GM21619 (cell line): ENCODE results near the gene ZFP3.
"Not testable (repeated sequence)": the region's sequence is repeated elsewhere in the genome, so short reads cannot be mapped to it uniquely, and the experiment has no call there.

Experiments used
- ATAC-seq: cut with Tn5 transposase; IDR thresholded peaks from one replicate; pipeline ENCODE4 v1.9.1; 2021; ENCODE audit not compliant: unreplicated experiment

The ZFP3 gene

DNA sequence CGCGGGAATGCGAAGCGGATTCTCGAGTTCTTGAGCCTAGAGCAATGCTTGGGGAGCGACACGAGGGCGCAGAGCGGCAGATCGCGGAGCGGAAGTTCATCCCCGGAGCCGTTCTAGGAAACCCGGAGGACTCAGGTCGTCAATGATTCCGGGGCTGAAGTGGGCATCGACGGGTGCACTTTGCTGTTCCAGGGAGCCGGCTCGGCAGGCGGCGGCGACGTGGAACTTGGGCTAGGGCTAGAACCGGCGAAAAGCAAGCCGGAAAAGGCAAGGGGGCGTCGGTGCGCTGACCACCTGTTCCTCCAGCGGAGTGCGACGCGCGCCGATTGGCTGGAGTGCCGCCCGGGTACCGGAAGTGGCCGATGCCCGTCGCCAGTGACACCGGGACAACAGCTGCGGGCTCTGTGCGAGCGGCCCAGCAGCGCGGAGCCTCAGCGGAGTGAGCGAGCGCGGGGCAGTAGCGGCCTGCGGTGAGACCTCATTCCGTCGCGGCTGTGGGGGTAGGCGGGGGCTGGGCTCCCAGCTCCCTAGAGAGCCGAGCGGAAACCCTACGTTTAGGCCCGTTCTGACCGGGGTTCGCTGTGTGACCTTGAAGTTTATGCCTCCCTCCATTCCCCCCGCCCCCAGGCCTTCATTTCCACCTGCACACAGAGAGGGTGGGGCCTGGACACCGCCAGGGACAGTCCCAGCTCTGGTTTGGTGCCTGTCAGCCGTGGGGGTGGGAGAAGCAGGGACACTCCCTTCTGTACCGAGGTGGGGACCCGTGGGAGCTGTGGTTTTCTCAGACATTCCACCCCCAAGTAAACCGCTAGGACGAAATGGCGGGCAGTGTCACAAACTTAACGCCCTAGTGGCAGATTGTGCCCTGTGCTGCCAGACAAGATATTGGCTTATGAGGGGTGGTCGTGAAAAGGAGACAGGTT, at the start of gene ZFP3:
Gene ZFP3, plus strand, starts transcription at position 362 of the 923 bp plus-strand sequence. CDS start 13,038 bp downstream, outside the sequence.
- peak; percentile 88 for ATAC-seq

GRCh38 chr17:5030168-5030567, 48.1 kb upstream of the ZFP3 start:
- not testable (repeated sequence) for ATAC-seq

GRCh38 chr17:5031365-5032082, 46.7 kb upstream of the ZFP3 start:
- ATAC-seq, result peak; percentile 69

DNA sequence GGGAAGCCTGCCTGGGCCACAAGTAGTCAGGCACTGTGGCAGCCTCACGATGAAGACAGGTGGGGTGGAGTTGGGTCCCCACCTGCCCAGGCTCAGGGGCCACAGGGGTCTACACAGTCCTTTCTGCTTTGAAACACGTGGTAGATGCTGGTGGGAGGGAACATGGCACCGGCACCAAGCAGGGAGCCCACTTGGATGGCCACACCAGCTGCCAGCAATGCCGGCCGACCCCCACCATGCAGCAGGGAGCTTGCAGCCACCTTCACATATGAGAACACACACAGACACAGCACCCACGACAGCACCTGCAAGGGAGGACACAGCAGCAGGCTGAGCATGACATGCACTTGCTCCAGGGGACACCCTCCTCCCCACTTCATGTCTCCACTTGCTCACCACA, 45.4 kb upstream of the ZFP3 start:
- no peak for ATAC-seq

DNA sequence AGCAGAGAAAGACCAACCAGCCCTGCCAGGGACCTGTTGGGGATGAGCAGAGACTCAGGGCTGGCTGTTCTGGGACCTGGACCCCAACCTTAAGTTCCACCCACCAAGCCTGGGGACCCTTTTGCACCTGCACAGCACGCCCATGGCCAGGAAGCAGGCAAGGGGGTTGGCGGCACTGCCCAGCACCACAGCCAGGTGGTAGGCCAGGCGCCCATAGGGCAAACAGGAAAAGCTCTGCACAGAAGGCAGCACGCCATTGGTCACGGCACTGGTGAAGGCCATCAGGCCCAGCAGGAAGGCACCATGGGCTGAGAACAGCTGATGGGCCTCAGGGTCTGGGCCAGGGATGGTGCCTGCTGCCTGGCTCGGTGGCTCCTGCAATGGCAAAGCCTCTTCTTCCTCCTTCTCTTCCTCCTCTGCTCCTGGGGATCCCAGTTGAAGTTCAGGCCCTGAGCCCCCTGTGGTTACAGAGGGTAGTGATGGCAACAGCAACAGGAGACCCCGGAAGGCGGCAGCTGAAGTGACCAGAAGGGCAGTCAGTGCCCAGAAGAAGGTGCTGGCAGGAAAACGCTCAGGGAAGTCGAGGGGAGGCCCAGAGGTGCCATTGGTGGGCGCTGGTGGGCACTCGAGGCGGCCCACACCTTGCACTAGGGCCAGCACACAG, 44.8 kb upstream of the ZFP3 start:
- no peak for ATAC-seq

DNA sequence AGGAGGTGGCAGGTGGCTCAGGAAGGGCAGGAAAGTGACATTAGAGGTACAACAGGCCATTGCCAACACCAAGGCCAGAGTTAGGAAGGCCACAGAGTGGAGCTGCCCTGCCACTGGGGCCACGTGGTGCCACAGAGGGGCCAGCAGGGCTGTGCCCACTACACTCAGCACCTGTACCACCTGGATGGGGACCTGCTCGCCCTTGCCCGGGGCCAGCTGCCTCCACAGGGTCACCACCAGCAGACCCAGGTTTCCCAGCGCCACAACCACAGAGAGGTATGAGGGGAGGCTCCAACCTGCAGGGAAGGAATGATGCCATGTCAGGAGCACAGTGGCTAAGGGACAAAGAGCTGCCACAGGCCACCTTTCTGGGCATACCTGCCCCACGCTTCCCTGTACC, 44.2 kb upstream of the ZFP3 start:
- no peak for ATAC-seq

- ATAC-seq, result no peak
Measured at GRCh38 chr17:5034651-5035050, 43.6 kb upstream of the ZFP3 start.

DNA sequence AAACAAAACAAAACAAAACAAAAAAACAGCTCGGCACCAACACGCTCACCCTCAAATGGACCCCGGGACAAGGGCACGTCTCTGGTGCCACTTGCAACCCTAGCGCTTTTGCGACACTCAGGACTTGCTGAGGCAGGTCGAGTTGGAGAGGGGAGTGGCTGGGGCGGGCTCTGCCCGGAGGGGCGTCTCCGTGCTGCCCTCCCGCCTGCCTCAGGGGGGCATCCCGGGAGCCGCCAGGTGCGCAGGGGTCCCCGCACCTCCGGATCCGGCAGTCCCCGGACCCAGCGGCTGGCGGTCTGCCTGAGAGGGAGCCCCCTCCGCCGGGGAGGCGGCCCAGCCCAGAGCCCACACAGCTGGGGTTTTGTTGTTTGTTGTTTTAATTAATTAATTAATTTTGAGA, 43.0 kb upstream of the ZFP3 start, which contains the start of gene SLC52A1:
Gene SLC52A1, minus strand, starts transcription at position 112 of the 400 bp plus-strand sequence. CDS start 820 bp downstream, outside the sequence.
- ATAC-seq, result no peak

- ATAC-seq, result no peak
Measured at GRCh38 chr17:5042157-5043022, 35.9 kb upstream of the ZFP3 start.

DNA sequence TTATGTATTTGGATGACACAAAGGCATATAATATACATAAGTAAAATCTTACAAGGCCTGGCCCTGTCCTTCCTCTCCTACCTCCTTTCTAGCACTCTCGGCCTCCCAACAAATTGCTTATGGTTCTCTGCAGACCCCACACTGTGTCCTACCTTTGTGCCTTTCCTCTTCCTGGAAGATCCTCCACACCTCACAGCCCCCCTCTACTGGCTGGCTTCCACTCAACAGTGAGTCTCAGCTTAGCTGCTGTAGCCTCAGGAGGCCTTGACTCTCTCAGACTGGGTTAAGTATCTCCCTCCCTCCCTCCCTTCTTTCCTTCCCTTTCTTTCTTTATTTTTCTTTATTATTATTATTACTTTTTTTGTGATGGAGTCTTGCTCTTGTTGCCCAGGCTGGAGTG, 34.7 kb upstream of the ZFP3 start:
- ATAC-seq, result no peak

DNA sequence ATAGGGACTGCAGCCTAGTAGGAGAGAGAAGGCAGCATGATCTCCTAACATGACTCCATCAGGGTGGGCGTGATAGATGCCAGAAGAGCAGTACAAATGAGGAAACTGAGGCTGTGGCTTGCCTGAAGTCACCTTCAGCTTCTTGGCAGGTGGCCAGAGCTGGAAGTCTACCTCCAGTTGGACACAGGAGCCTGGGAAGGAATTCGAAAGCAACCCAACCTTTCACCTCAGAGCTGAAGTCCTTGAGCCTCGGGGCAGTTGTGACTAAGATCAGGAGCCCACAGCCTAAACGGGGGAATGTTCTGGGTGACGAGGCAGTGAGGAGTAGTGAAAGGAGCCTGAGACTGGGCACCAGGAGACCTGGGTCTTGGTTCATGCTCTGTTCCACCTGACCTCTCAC, 33.6 kb upstream of the ZFP3 start:
- no peak for ATAC-seq

DNA sequence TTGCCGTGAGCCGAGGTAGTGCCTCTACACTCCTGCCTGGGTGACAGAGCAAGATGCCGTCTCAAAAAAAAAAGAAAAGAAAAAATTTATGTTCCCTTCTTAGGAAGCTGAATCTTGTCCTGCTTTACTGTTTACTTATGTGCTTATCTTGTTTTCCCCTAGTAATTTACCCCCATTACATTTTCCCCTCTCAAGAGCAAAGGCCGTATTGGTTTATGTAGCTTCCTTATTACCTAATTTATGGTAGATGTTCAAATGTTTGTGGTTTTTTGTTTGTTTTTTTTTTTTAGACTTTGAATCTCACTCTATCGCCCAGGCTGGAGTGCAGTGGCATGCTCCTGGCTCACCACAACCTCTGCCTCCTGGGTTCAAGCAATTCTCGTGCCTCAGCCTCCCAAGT, 32.8 kb upstream of the ZFP3 start:
- ATAC-seq, result no peak

DNA sequence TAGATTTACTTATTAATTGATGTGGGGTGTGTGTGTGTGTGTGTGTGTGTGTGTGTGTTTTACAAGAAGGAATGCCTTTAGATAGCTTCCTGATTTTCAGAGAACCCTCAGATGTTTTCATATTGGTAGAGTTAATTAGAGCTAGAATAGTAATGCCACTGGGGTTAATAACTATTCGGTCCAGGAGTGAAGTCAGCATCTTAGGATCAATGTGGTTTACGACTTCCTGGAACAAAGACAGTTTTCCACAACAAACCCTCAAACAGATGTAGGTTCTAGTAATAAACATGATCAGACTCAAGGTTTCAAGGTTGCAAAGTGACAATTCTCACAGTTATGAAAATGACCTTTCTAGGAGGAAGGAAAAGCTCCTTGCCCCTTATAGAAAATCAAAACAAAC, 30.8 kb upstream of the ZFP3 start:
- no peak for ATAC-seq

- ATAC-seq, result no peak
Measured at GRCh38 chr17:5049314-5049841, 28.9 kb upstream of the ZFP3 start.

DNA sequence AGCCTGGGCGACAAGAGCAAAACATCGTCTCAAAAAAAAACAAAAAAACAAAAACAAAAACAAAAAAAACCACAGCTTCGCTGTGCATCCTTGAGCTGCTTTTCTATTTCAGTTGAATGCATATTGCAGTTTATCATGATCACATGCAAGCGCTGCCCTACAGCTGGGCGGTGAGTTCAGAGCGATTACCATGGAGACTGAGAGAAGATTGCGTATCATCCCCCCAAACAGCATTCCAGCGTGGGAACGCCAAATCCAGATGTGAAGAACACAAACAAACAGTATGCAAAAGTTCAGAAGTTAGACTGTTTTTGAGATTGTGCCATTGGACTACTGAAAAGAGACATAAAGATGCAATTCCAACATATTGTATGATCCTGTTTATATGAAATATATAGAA, 28.0 kb upstream of the ZFP3 start:
- no peak for ATAC-seq

DNA sequence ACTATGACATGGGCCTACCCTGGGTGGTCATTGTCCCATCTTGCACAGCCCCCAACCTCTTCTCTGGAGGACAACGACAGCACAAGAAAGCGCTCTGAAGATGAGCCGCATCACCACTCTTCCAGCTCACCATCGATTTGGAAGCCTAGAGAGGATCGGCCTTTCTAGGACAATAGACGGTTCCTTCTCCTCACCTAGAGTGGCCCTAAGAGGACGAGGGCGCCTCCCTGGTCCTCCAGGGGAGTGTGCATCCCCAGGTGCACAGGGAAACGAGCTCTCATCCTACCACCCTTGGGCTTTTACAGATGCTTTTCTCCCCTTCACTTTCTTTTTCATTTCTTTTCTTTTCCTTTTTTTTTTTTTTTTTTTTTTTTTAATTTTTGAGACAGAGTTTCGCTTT, 22.7 kb upstream of the ZFP3 start:
- no peak for ATAC-seq

GRCh38 chr17:5065227-5065744, 13.0 kb upstream of the ZFP3 start:
- no peak for ATAC-seq

GRCh38 chr17:5068236-5068635, 10.0 kb upstream of the ZFP3 start:
- ATAC-seq, result no peak

GRCh38 chr17:5069724-5070123, 8.5 kb upstream of the ZFP3 start:
- ATAC-seq, result no peak

- not testable (repeated sequence) for ATAC-seq
Measured at GRCh38 chr17:5075472-5075871, 2.8 kb upstream of the ZFP3 start.
